Hepatocyte (in vitro differentiated cells): ENCODE measurements around the gene LY6G5B. TPM values are rescaled to one million over a fixed set of nuclear protein-coding genes. Genes with fewer than 3 reads are reported as not detected.

Experiments
- DNase-seq: peaks from one replicate; pipeline ENCODE4 v3.0.0-alpha.2; 2016; ENCODE audit warnings: low spot score
- H2AFZ ChIP-seq: fragments of 200-600 bp; sonication (generic); 2 replicates; pipeline ENCODE4 v1.6.0; 2016; ENCODE audit warnings: antibody characterized with exemption, mild to moderate bottlenecking
- H3K27ac ChIP-seq: fragments of 200-600 bp; sonication (generic); 2 replicates; pipeline ENCODE4 v1.5.1; 2016; ENCODE audit warnings: mild to moderate bottlenecking
- H3K27me3 ChIP-seq: fragments of 200-600 bp; sonication (generic); 2 replicates; pipeline ENCODE4 v1.6.1; 2016
- H3K36me3 ChIP-seq: fragments of 200-600 bp; sonication (generic); replicated peaks from 2 replicates; pipeline ENCODE4 v1.5.1; 2016; ENCODE audit warnings: low read depth; ENCODE audit not compliant: insufficient read depth
- H3K4me1 ChIP-seq: fragments of 200-600 bp; sonication (generic); 2 replicates; pipeline ENCODE4 v1.5.1; 2016; ENCODE audit warnings: mild to moderate bottlenecking, moderate library complexity; ENCODE audit not compliant: insufficient read depth
- H3K4me2 ChIP-seq: fragments of 200-600 bp; sonication (generic); 2 replicates; pipeline ENCODE4 v1.6.0; 2016
- H3K4me3 ChIP-seq: fragments of 200-600 bp; sonication (generic); 2 replicates; pipeline ENCODE4 v1.5.1; 2016; ENCODE audit warnings: mild to moderate bottlenecking
- H3K79me2 ChIP-seq: fragments of 200-600 bp; sonication (generic); 2 replicates; pipeline ENCODE4 v1.6.0; 2017; ENCODE audit warnings: mild to moderate bottlenecking
- H3K9me2 ChIP-seq: fragments of 200-600 bp; sonication (generic); replicated peaks from 2 replicates; pipeline ENCODE4 v1.6.0; 2017; ENCODE audit warnings: mild to moderate bottlenecking; ENCODE audit not compliant: insufficient read depth
- H3K9me3 ChIP-seq: fragments of 200-600 bp; sonication (generic); 2 replicates; pipeline ENCODE4 v1.5.1; 2016; ENCODE audit warnings: low read depth, mild to moderate bottlenecking
- H4K20me1 ChIP-seq: fragments of 200-600 bp; sonication (generic); 2 replicates; pipeline ENCODE4 v1.6.0; 2016; ENCODE audit warnings: mild to moderate bottlenecking; ENCODE audit not compliant: insufficient read depth, poor library complexity, severe bottlenecking
- CTCF ChIP-seq: fragments of 200-600 bp; sonication (generic); IDR thresholded peaks from 2 replicates; pipeline ENCODE4 v1.5.1; 2016; ENCODE audit warnings: antibody characterized with exemption, mild to moderate bottlenecking; ENCODE audit not compliant: poor library complexity
- EZH2 ChIP-seq: fragments of 200-600 bp; sonication (generic); IDR thresholded peaks from 2 replicates; pipeline ENCODE4 v1.6.1; 2016; ENCODE audit warnings: antibody characterized with exemption, mild to moderate bottlenecking, borderline replicate concordance
- EZH2phosphoT487 ChIP-seq: fragments of 200-600 bp; sonication (generic); IDR thresholded peaks from one replicate; pipeline ENCODE4 v1.6.1; 2018; ENCODE audit warnings: antibody characterized with exemption, mild to moderate bottlenecking, low read depth, moderate library complexity; ENCODE audit not compliant: unreplicated experiment, severe bottlenecking
- WGBS: methylation state at CpG from one replicate; pipeline ENCODE4 v1.1.6; 2016; ENCODE audit warnings: low lambda C conversion rate; ENCODE audit errors: missing lambda C conversion rate; 5-methylcytosine and 5-hydroxymethylcytosine counted together
- polyA plus RNA-seq: library from polyadenylated mRNA; unstranded; fragments of >200 nt; fragmentation: Nextera tagmentation; extraction: Ambion mirVana; gene quantifications from 2 replicates; pipeline ENCODE4 v1.2.1, GENCODE V29; 2016
- total RNA-seq: library from RNA; depleted of rRNA; stranded (reverse); fragments of >200 nt; gene quantifications from 2 replicates; pipeline ENCODE4 v1.2.3, GENCODE V29; 2014

Gene LY6G5B
- total and polyA plus RNA-seq, 2 experiments from 2014 or later: 5.3 to 14.9 TPM

- no peak for DNase-seq
- H3K9me2 ChIP-seq: no peaks in the 10 kb centered on the region
- TF ChIP-seq EZH2phosphoT487 (no peak), CTCF (no peak), EZH2 (no peak)
- H3K27me3 ChIP-seq: no peaks in the 10 kb centered on the region
- H2AFZ ChIP-seq: no peak overlapping the region
- no peak overlapping the region for H3K27ac ChIP-seq
- 94% methylated on average over 6 of the region's 6 CpGs for WGBS
- H3K4me1 ChIP-seq: no peaks in the 10 kb centered on the region
- H3K9me3 ChIP-seq: no peaks in the 10 kb centered on the region
- H3K36me3 ChIP-seq: no peaks in the 10 kb centered on the region
- H3K79me2 ChIP-seq: peaks cover 5% of the 10 kb centered on the region
- H3K4me2 ChIP-seq: no peak overlapping the region
- no peaks in the 10 kb centered on the region for H4K20me1 ChIP-seq
- H3K4me3 ChIP-seq: no peak overlapping the region
Measured at GRCh38 chr6:31642798-31643570, 26.8 kb upstream of the LY6G5B start.

- Histone ChIP-seq H3K36me3 (no peaks in the 10 kb centered on the region), H3K4me2 (no peak overlapping the region), H3K9me2 (no peaks in the 10 kb centered on the region), H3K79me2 (peaks cover 11% of the 10 kb centered on the region), H3K9me3 (no peaks in the 10 kb centered on the region), H4K20me1 (no peaks in the 10 kb centered on the region), H3K27ac (no peak overlapping the region), H2AFZ (no peak overlapping the region), H3K4me1 (no peaks in the 10 kb centered on the region), H3K27me3 (no peaks in the 10 kb centered on the region), H3K4me3 (no peak overlapping the region)
- WGBS: 96% methylated on average over 17 of the region's 17 CpGs
- no peak for TF ChIP-seq EZH2
- TF ChIP-seq EZH2phosphoT487: no peak
- TF ChIP-seq CTCF: no peak
- no peak for DNase-seq
Measured at GRCh38 chr6:31643818-31644454, 25.8 kb upstream of the LY6G5B start.

- Histone ChIP-seq H3K4me1 (no peaks in the 10 kb centered on the region), H4K20me1 (no peaks in the 10 kb centered on the region), H3K36me3 (no peaks in the 10 kb centered on the region), H3K9me3 (no peaks in the 10 kb centered on the region), H3K27me3 (no peaks in the 10 kb centered on the region), H3K27ac (no peak overlapping the region), H2AFZ (no peak overlapping the region), H3K9me2 (no peaks in the 10 kb centered on the region), H3K79me2 (peaks cover 25% of the 10 kb centered on the region), H3K4me3 (no peak overlapping the region), H3K4me2 (no peak overlapping the region)
- no peak for TF ChIP-seq EZH2phosphoT487
- TF ChIP-seq CTCF: no peak
- TF ChIP-seq EZH2: no peak
- WGBS: 99% methylated on average over 9 of the region's 9 CpGs
- no peak for DNase-seq
Measured at GRCh38 chr6:31645325-31645724, 24.5 kb upstream of the LY6G5B start.
